Frontal cortex (tissue), 4 donors: Measurements from ENCODE around the gene EEFSEC. TPM values are rescaled to one million over a fixed set of nuclear protein-coding genes. Genes with fewer than 3 reads are reported as not detected.

Source experiments
- DNase-seq, 2 donors: peaks; one replicate each; pipeline ENCODE4 v3.0.0; 2012; ENCODE audit warnings: low spot score in 2 of 2
- FAIRE-seq: peaks from 2 replicates; lab custom pipeline; 2012; peaks lifted over from hg19 to GRCh38; lab: Jason Lieb, UNC
- total RNA-seq: library from RNA; depleted of rRNA; stranded (reverse); fragments of >200 nt; gene quantifications from one replicate; pipeline ENCODE4 v1.2.3, GENCODE V29; 2014
- donor health status: control.
- donor health status: control.
- donor health status: control.

EEFSEC gene
- total RNA-seq, 1 donor from 2014 or later, result 7.7 TPM

DNA sequence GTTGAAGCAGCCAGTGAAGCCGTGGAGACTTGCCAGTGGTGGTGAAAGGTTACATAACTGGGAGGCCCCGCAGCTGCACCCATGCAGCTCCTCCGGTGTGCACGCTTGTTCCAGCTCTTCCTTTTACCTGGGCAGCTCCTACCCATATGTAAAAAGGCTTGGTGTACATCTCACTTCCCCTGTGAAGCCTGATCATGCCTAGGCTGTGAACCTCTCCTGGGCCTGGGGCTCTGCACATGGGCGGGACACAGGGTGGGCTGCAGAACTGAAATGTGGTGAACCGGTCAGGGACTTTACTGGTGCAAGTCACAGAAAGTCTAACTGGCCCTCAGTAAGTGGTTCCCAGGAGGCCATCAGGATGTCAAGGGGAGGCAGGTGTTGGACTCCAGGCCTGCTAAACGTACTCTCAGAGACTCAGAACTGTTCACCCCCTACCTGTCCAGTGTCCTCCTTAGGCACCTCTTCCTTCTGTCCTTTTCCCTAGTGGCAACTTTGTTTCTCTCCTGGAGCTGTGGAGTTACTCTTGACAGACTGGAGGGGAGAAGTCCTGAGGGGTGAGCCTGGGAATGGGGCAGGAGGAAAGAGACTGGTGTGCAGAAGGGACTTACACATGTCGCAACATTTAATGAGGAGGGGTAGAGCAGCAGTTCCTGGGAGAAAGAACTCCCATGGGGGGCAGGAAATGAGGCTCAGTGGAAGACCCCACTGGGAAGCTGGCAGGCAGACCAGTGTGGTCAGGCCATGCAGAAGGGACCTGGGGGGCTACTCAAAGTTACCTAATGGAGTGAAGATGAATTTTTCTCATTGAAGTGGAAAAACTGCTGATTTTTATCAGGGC is 148.1 kb downstream of the EEFSEC start:
- DNase-seq (no peak), FAIRE-seq (no peak)

DNA sequence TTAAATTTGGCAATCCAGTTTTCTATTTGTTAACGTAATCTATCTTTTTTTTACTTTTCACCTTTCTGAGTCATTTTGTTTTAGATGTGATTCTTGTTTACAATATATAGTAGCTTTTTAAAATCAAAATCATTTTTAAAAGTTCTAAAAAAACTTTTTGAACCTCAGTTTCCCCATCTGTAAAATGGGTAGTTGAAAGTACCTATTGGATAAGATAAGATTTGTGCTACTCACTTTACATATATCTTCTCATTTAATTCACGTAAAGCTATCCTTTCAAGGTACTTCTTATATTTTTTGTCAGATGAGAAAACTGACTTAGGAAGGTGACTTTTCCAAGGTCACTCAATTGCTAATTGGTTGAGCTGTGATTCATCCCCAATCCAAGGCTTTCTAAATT is 153.2 kb downstream of the EEFSEC start:
- DNase-seq (no peak), FAIRE-seq (no peak)

DNA sequence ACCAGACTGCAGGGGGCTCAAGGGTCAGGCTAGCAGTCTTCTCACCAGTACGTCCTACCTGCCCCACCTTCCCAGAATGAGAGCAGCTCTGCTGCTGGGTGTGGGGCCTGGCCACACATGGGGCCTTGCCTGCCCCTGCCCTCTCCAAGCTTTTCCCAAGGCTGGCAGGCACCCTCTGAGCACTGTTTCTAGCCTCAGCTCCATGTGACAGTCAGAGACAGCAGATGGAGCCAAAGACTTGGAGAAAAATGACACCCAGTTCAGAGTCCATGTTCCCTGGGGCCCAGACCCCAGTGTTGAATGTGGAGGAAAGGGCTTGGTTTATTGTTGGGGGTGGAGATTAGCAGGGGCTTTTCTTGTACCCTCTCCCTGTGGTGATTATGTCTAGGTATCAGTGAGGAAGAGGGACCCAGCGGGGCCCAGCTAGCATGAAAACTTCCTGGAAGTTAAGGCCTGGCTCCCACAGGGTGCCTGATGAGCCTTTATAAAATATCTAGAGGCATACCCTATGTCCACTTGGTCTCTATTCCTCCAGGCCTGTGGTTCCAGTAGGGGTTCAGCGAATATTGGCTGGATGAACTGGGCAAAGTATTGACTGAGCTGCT is 153.8 kb downstream of the EEFSEC start:
- no peak for FAIRE-seq
- no peak for DNase-seq

DNA sequence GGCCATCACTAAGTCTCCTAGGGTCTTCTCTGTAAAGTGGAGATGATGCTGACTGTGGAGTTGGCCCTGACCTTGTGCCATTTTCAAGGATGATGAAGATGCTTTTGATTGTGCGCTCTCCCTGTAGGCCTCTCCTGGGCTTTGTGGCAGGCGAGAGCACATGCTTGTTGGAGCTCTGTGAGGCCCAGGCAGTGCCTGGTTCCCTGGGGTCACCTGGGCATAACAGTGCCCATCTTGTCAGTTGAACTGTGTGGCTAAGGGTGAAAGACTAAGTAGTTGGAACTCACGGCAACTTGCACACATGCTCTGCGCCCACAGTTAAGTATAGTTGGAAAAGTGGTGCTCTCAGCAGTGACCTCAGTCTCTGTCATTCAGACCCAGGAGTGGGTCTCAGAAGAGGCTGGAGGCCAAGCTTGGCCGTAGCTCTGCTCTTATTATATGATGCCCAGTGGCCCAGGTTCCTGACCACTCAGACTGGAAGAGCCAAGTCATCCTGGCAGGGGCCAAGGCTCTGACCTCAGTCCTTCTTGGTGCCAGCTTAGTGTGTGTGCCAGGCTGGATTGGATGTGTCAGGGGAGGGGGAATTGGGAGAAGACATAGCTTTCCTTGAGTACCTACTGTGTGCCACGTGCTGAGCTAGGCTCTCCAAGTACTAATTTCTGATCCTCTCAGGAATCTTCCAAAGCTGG is 154.6 kb downstream of the EEFSEC start:
- DNase-seq, result no peak
- FAIRE-seq, result no peak

DNA sequence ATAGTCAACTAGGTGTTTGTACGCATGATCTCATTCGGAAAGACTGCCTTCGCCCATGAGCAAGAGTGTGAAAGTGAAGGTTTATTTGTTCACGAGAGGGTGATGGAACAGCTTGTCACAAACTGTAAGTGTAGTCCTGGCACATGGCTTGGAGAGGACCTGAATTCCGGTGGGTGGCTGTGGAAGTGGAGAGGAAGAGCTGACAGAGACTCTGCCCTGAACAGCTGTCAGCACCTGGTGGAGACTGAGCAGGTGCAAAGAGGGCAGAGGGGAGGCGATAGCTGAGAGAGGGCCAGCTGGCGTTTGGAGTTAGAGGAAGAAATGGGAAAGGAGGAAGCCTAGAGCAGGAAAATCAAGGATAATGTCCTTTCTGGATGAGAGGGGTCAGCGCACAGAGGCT is 155.7 kb downstream of the EEFSEC start:
- DNase-seq, result no peak
- no peak for FAIRE-seq

DNA sequence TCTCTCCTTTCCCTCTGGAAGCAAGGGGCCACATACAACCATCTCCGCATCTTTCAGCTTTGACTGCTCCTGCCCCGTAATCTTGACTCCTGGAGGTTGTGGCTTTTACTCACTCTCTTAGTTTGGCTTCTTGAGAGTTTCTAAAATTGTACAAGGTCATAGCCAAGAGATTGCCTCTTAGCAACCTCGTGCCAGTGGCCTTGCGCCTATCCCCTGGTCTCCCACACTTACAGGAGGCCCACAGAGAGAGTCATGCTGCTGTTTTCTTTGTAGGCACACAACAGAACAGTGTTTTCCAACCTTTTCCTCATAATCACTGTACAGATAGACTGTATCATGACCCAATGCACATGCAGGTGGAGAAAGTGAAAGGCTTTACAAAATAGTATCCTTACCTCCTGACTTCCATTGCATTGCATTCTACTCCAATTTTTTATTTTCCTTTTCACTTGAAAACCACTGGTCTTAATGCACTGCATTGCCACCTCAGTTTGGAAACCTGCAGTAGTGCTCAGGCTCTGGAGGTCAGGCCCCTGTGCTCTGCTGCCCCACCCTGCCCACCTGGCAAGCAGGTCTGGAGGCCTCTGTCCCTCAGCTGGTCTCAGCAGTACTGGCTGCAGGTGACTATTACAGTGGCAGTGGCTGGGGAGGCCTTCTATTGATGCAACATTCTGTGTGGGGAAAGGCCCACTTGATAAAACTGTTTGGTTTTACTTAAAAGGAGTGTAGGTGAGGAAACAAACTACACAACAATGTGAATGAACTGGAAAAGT is 157.2 kb downstream of the EEFSEC start:
- FAIRE-seq (no peak), DNase-seq (no peak)

DNA sequence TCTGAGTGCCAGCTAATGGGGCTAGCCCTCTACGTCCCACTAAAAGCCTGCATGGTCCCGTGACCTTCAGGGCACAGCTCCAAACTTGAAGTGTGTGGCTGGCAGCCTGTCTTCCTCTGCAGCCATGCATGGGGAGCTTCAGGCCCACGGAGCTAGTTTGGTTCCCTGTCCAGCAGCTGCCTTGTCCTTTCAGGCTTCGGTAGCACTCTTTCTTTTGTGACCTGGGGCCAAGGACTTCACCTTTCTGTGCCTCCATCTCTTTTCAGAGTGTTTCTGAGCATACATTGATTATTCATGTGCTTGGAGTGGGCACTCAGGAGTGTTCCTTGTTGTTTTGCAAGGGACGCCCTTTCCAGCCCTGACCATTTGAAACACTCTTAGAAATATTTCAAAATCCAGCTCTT is 158.2 kb downstream of the EEFSEC start:
- no peak for FAIRE-seq
- no peak for DNase-seq

DNA sequence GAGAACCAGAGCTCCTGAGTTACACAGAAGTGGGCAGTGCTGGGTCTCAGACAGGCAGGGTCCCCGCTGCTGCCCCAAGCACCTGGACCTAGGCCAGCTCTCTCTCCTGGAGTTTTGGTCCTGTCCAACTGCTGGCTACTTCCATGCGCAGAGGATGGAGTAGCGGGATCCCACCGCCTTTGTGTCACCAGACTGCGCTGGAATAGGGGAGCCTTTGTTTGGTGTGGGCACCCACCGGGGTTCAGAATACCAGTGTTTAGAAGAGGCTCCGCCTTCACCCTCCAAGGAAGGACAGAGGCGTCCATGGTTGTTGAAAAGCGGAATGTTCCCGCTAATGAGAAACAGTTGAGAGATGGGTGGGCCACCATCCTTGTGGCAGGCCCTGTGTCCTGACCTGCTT is 159.0 kb downstream of the EEFSEC start:
- DNase-seq, result no peak
- FAIRE-seq, result no peak

DNA sequence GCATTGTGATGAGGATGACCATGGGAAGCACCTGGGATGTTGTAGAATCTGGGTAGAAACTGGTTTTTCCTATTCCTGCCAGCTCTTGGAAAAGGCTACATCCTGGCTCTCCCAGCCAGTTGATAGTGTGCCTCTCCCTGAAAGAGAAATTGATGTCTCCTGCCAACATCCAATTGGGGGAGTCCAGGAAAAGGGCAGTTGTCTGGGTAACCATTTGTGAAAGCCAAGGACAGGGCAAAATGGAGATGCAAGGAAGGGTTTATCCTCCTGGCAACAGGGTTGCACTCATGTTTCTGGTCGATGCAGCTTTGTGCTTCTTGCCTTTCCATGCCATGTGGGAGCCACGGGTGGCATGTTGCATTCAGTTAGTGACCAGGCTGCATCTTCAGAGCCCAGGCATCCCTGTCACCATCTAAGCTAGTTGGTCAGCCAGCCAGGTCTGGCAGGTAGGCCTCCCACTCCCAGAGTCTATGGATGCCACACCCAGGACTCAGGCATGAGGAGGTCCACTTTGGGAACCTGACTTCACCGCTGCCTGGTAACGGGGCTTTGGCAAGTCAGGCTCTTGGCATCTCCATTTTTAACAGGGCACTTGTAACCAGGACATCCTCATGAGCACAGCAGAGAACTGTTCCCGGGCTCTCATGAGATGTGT is 159.9 kb downstream of the EEFSEC start:
- FAIRE-seq, result no peak

DNA sequence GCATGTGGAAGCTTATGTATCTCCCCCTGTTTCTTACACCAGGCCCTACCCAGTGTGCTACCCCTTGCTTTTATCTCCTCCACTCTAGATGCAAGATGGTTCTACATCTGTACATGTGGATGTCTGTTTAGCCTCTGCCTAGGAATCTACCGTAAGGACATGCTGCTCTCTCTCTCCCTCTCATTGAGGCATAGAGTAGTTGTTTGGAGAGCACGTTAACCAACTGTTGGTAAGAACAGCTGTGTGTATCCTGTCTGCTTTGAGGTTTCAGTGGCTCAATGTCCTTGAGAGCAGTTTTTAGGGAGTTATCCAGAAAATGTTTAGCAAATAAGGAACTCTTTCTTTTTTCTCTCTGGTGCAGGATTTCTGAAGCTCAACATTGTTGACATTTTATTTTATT is 160.7 kb downstream of the EEFSEC start:
- FAIRE-seq, result no peak
- no peak for DNase-seq

More for the DNA sequence above, 159.9 kb downstream of the EEFSEC start:
- no peak for DNase-seq

DNA sequence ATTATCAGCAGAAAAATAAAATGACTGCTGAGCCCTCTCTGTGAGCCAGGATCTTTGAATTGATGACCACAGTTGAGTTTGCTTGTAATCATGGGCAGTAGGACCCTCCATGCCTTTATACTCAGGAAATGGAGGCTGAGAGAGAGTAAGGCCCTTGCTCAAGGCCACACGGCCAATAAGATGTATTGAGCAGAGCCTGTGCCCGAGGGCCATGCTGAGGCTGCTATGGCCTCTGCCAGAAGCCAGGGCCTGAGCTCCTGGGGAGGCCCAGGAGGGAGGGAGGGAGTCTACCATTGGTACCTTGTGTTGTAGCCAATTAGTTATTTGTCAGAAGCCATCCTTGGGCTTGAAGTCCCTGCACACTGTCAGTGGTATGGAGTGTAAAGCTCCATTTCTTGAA is 162.0 kb downstream of the EEFSEC start:
- DNase-seq, result no peak
- FAIRE-seq, result no peak

DNA sequence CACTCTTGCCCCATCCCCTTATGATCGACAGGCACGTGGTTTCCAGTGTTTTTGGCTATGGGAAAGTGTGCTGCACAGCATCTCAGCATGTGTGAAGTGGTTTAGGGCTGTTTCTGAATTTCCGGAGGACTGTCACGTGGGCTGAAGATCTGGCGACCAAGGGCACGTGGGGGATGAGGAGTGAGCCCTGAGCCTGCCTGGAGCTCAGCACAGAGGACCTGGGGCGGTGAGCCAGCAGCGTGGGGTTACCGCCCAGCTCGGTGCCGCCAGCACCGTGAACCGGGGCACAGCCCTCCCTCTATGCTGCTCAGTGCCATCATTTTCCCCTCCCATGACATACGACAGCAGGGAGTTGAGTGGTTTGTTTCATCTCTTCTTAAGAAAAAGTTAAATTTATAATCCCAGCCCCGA is 163.2 kb downstream of the EEFSEC start:
- no peak for DNase-seq
- no peak for FAIRE-seq

DNA sequence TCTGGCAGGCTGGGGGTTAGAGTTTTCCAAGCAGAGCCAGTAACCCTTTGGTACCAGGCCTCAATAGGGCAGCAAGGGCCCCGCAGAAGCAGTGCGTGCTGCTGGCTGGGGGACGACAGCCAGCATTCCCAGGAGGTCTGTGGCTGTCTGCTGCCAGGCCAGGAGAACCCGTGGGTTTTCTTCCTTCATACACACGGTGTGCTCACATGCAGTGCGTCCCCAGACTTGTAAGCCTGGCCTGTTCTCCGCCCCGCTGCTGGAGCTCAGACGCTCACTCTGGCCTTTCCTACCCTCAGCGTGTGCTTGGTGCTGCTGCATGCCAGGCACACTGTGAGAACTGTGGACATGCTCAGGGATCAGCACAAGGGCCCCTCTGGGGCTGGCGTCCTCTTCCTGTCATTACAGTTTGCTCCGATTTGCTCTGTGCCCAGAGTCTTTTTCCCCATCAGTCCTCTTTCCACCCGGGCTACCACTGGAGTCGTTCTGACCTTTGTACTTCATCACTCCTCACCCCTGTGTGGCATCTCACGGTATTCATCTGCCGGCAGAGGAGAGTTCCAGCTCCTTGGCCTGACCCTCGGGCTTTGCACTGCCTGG is 163.9 kb downstream of the EEFSEC start:
- DNase-seq (no peak), FAIRE-seq (no peak)

DNA sequence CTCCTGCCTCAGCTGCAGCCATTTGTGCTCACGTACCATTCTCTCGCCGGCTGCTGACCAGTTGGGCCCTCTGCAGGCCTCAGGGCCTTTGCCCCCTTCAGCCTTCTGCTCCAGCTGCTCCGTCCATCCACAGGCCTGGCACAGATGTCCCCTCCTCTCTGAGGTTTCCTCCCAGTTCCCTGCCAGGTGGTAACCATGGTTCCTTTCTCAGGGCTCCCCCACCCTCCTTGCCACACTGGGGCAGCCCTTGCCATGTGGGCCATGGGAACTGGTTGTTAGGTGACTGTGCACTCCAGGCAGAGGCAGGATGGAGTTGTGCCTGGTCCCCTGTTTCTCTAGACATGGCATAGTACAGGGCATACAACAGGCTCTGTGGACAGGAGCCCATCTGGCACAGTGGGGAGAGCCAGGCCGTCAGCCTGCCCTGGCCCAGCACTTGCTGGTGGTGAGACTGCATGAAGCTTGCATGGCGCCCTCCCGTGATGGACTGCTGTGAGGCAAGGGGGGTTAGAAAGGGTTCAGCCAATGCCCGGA is 164.5 kb downstream of the EEFSEC start:
- FAIRE-seq, result no peak
- DNase-seq, result no peak

DNA sequence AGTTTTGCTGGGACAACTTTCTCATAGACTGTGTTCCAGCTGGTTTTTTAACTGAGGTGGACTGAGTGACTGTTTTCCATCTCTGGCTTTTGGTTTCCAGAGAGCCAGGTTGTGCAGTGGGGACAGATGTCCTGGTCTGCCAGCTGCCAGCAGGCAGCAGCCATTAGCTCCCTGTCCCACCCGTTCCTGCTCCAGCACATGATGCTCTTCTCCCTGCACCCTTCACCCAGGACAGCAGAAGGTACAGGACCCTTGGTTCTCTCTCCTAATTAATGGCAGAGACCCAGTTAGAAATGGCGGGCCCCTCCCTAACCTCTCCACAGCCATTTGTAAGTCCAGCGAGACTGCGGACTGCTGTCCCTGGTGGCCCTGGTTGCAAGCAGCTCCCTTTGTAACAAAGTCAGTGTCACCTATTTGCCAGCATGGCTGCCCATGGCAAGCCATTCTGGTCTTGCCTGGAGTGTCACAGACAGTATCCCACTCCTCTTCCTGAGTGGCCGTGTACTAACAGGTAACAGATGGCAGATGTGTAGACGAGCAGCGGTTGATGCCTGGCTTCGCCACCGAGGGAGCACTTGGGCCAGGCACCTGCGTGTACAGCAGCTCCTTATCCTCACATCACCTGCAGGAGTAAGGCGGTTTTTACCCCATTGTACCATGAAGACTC is 165.1 kb downstream of the EEFSEC start:
- DNase-seq, result no peak
- no peak for FAIRE-seq

DNA sequence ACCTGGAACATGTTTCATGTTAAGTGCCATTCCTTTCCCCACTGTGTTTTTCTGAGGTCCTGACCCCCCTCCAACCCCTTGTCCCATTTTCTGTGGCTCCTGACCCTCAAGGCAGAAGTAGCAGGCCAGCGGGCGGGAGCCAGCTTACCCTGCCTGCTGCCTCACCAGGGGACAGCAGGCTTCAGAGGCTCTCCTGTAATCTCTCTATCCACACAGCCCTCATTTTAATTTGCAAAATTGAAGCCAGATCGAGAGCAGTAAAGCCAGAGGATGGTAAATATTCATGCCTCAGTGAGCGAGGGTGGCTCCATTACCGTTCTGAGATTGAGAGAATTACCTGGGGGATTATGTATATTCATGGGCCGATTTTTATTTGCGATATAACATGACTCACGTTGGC is 165.8 kb downstream of the EEFSEC start:
- FAIRE-seq, result no peak
- no peak for DNase-seq

DNA sequence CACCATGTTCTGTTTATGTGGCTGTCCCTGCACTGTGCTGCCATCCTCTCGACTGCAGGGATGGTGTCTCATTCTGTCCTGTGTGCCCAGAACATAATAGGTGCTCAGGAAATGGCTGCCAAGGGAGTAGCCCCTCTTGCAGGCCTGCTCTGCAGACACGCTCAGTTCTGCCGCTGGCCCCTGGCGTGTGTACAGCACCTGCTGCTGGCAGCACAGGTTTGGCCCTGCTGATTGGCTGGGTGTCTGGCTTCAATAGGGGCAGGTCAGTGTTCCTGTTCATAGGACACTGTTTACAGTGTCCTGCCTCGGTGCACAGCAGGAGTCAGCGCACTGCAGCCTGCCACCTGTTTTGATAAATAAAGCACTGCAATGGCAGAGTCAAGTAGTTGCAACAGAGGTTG is 166.5 kb downstream of the EEFSEC start:
- DNase-seq (no peak), FAIRE-seq (no peak)

DNA sequence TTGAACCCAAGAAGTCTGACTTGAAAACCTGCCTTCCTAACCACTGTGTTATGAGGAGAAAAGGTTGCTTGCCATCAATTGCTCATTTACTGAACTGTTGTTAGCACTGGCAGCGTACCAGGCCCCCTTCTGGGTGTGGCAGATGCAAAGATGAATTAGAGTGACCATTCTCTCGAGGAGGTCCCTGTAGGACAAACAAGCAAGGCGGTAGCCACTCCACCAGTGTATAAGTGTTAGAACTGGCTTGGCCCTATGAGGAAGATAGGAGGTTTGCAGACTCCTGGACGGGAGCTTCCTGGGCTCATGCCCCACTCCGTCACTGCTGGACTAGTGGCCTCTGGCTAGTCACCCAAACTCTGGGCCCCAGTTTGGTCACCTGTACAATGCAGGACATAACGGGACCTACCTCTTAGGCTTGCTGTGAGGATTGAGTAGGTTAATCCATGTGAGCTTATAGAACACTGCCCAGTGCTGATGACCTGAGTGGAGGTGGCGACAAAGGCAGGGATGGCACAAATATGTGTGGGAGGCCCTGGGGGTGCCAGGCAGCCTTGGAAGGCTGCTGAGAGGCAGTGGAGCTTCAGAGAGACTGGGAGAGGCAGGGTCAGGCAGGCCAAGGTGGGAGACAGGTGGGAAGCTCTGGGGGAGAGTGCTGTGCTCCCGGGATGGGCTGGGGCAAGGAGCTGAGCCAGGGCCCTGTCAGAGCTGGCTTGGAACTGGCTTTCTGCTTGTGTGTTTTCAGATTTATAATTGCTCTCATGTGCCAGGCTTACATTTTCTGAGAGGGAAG is 167.5 kb downstream of the EEFSEC start:
- no peak for DNase-seq
- no peak for FAIRE-seq
